ENCODE results near the gene AKNA. TPM values are rescaled to one million over a fixed set of nuclear protein-coding genes. Genes with fewer than 3 reads are reported as not detected.

AKNA gene
- total RNA-seq, 2 donors from 2014 or later: 7.3 to 11.9 TPM

- intact Hi-C loops (cut with DNase I): no loop called here
- H3K36me3 ChIP-seq (replicated peaks in 1 of 2; ENCODE audit: insufficient read depth in 1 of 2, low read depth in 2 of 2): no peaks in the 10 kb centered on the region
- no peak overlapping the region for H3K4me3 ChIP-seq
- H3K27ac ChIP-seq: no peak overlapping the region
- no peaks in the 10 kb centered on the region for H3K9me3 ChIP-seq
- ATAC-seq (no peak), DNase-seq (peak in 3 of 4 donors; percentile 1 to 3 (median 3))
- H3K4me1 ChIP-seq: peaks cover 12% of the 10 kb centered on the region
- H3K27me3 ChIP-seq: no peaks in the 10 kb centered on the region
- TF ChIP-seq POLR2A (IDR thresholded peaks at IDR 0.05): no peak
- WGBS, 2 donors: 69 to 84% methylated on average over 8 of the region's 8 CpGs
These were observed 75.3 kb downstream of the AKNA start for GRCh38 chr9:114312513-114312875.

GRCh38 chr9:114311571-114312512 is 75.9 kb downstream of the AKNA start:
- DNase-seq (peak in 3 of 4 donors; percentile 1 to 7 (median 2)), ATAC-seq (no peak)
- no peaks in the 10 kb centered on the region for H3K9me3 ChIP-seq
- no peaks in the 10 kb centered on the region for H3K27me3 ChIP-seq
- intact Hi-C loops (cut with DNase I): no loop called here
- H3K4me1 ChIP-seq: peaks cover 12% of the 10 kb centered on the region
- no peak overlapping the region for H3K4me3 ChIP-seq
- no peaks in the 10 kb centered on the region for H3K36me3 ChIP-seq (replicated peaks in 1 of 2; ENCODE audit: insufficient read depth in 1 of 2, low read depth in 2 of 2)
- no peak overlapping the region for H3K27ac ChIP-seq
- no peak for TF ChIP-seq CTCF (IDR thresholded peaks at IDR 0.05)
- no peak for TF ChIP-seq POLR2A (IDR thresholded peaks at IDR 0.05)
- WGBS, 2 donors: 91% methylated on average over 28 of the region's 28 CpGs

- WGBS, 2 donors: 84 to 86% methylated on average over 22 of the region's 22 CpGs
- no peak overlapping the region for H3K27ac ChIP-seq
- TF ChIP-seq POLR2A (IDR thresholded peaks at IDR 0.05) (no peak), CTCF (IDR thresholded peaks at IDR 0.05) (no peak)
- DNase-seq: peak in 3 of 4 donors; percentile 0 to 5 (median 4)
- H3K4me3 ChIP-seq: no peak overlapping the region
- no peaks in the 10 kb centered on the region for H3K27me3 ChIP-seq
- ATAC-seq: no peak
- intact Hi-C loops (cut with DNase I): no loop called here
- no peaks in the 10 kb centered on the region for H3K36me3 ChIP-seq (replicated peaks in 1 of 2; ENCODE audit: insufficient read depth in 1 of 2, low read depth in 2 of 2)
- H3K4me1 ChIP-seq: peaks cover 12% of the 10 kb centered on the region
- no peaks in the 10 kb centered on the region for H3K9me3 ChIP-seq
These were observed 77.0 kb downstream of the AKNA start for GRCh38 chr9:114310471-114311450.

- ATAC-seq (no peak), DNase-seq (peak in 2 of 4 donors; percentile 7 to 10)
- Histone ChIP-seq H3K36me3 (replicated peaks in 1 of 2; ENCODE audit: insufficient read depth in 1 of 2, low read depth in 2 of 2) (no peaks in the 10 kb centered on the region), H3K27me3 (no peaks in the 10 kb centered on the region), H3K9me3 (no peaks in the 10 kb centered on the region), H3K27ac (no peak overlapping the region), H3K4me1 (no peaks in the 10 kb centered on the region), H3K4me3 (no peak overlapping the region)
- no peak for TF ChIP-seq POLR2A (IDR thresholded peaks at IDR 0.05)
- TF ChIP-seq CTCF (IDR thresholded peaks at IDR 0.05): no peak
- intact Hi-C loops (cut with DNase I): no loop called here
- 88 to 90% methylated on average over 13 of the region's 13 CpGs for WGBS, 2 donors
These were observed 78.7 kb downstream of the AKNA start for GRCh38 chr9:114309096-114309495.
